Loucy (cell line): ENCODE measurements around the gene ANKRD1.
"Not testable (repeated sequence)": the region's sequence is repeated elsewhere in the genome, so short reads cannot be mapped to it uniquely, and the experiment has no call there.

Experiments used
- H2AFZ ChIP-seq: fragments of 200-600 bp; sonication (generic); 2 replicates; pipeline ENCODE4 v1.6.0; 2016; ENCODE audit warnings: antibody characterized with exemption, mild to moderate bottlenecking, low read length, moderate library complexity
- H3F3A ChIP-seq: fragments of 200-600 bp; 2 replicates; pipeline ENCODE4 v1.6.0; 2016; ENCODE audit warnings: antibody characterized with exemption, low read depth, mild to moderate bottlenecking
- H3K27me3 ChIP-seq: fragments of 200-600 bp; sonication (generic); 2 replicates; pipeline ENCODE4 v1.6.1; 2014; ENCODE audit warnings: low read length, mild to moderate bottlenecking; ENCODE audit not compliant: insufficient read depth, poor library complexity, severe bottlenecking
- H3K36me3 ChIP-seq: fragments of 200-600 bp; sonication (generic); 2 replicates; pipeline ENCODE4 v1.6.1; 2016; ENCODE audit warnings: low read length; ENCODE audit not compliant: insufficient read depth
- H3K4me1 ChIP-seq: fragments of 200-600 bp; sonication (generic); 2 replicates; pipeline ENCODE4 v1.5.1; 2014; ENCODE audit warnings: low read length, mild to moderate bottlenecking; ENCODE audit not compliant: insufficient read depth, poor library complexity, severe bottlenecking
- H3K4me2 ChIP-seq: fragments of 200-600 bp; sonication (generic); 2 replicates; pipeline ENCODE4 v1.6.0; 2014; ENCODE audit warnings: antibody characterized with exemption, low read length, low read depth, mild to moderate bottlenecking; ENCODE audit not compliant: poor library complexity, severe bottlenecking
- H3K4me3 ChIP-seq: fragments of 200-600 bp; sonication (generic); 2 replicates; pipeline ENCODE4 v1.5.1; 2014; ENCODE audit warnings: low read length, mild to moderate bottlenecking, mixed read lengths; ENCODE audit not compliant: poor library complexity, severe bottlenecking
- H3K79me2 ChIP-seq: fragments of 200-600 bp; sonication (generic); 2 replicates; pipeline ENCODE4 v1.6.1; 2014; ENCODE audit warnings: low read length; ENCODE audit not compliant: insufficient read depth
- H3K9ac ChIP-seq: fragments of 200-600 bp; sonication (generic); 2 replicates; pipeline ENCODE4 v1.6.0; 2014; ENCODE audit warnings: mild to moderate bottlenecking, low read depth, low read length, moderate library complexity; ENCODE audit not compliant: poor library complexity, severe bottlenecking
- H3K9me2 ChIP-seq: fragments of 200-600 bp; sonication (generic); replicated peaks from 2 replicates; pipeline ENCODE4 v1.6.1; 2016; ENCODE audit warnings: low read depth, low read length, mixed read lengths
- H3K9me3 ChIP-seq: fragments of 200-600 bp; sonication (generic); 2 replicates; pipeline ENCODE4 v1.6.1; 2014; ENCODE audit warnings: mild to moderate bottlenecking, antibody characterized with exemption, low read length, low read depth; ENCODE audit not compliant: insufficient read depth
- H4K20me1 ChIP-seq: fragments of 200-600 bp; sonication (generic); 2 replicates; pipeline ENCODE4 v1.6.0; 2014; ENCODE audit warnings: antibody characterized with exemption, low read length, mild to moderate bottlenecking; ENCODE audit not compliant: insufficient read depth, poor library complexity, severe bottlenecking
- CTCF ChIP-seq: fragments of 200-600 bp; sonication (generic); conservative IDR thresholded peaks from 2 replicates; pipeline ENCODE4 v1.5.1; 2014; ENCODE audit warnings: mild to moderate bottlenecking, antibody characterized with exemption, low read length
- EZH2phosphoT487 ChIP-seq: fragments of 200-600 bp; IDR thresholded peaks from 2 replicates; pipeline ENCODE4 v1.6.1; 2018; ENCODE audit warnings: antibody characterized with exemption, mild to moderate bottlenecking, moderate library complexity, borderline replicate concordance

The ANKRD1 gene

GRCh38 chr10:90947030-90947960, 26.4 kb upstream of the ANKRD1 start:
- Histone ChIP-seq H3K9me3 (no peaks in the 10 kb centered on the region), H3K79me2 (no peaks in the 10 kb centered on the region), H3K4me1 (peaks cover 42% of the 10 kb centered on the region), H4K20me1 (no peaks in the 10 kb centered on the region), H3K27me3 (no peaks in the 10 kb centered on the region), H3F3A (no peaks in the 10 kb centered on the region), H2AFZ (peak overlapping the region; percentile 37; the same call in 1 of the 2 replicates), H3K9me2 (no peaks in the 10 kb centered on the region), H3K9ac (peak overlapping the region; percentile 66), H3K36me3 (no peaks in the 10 kb centered on the region), H3K4me3 (peak overlapping the region; percentile 57), H3K4me2 (peak overlapping the region; percentile 49)
- TF ChIP-seq CTCF: no peak
- no peak for TF ChIP-seq EZH2phosphoT487

- no peak overlapping the region for H3K4me2 ChIP-seq
- no peak overlapping the region for H3K4me3 ChIP-seq
- H3K27me3 ChIP-seq: no peaks in the 10 kb centered on the region
These were observed 24.7 kb upstream of the ANKRD1 start for GRCh38 chr10:90945491-90946070.

GRCh38 chr10:90944749-90945148, 23.9 kb upstream of the ANKRD1 start:
- Histone ChIP-seq H3K9me3 (no peaks in the 10 kb centered on the region), H3K27me3 (no peaks in the 10 kb centered on the region), H3K9ac (no peak overlapping the region), H2AFZ (no peak overlapping the region), H3K4me1 (peaks cover 42% of the 10 kb centered on the region), H3K79me2 (no peaks in the 10 kb centered on the region), H3K36me3 (no peaks in the 10 kb centered on the region), H3K9me2 (no peaks in the 10 kb centered on the region), H4K20me1 (no peaks in the 10 kb centered on the region), H3K4me3 (no peak overlapping the region), H3K4me2 (no peak overlapping the region), H3F3A (no peaks in the 10 kb centered on the region)
- TF ChIP-seq EZH2phosphoT487 (no peak), CTCF (no peak)

More at GRCh38 chr10:90945491-90946070, 24.7 kb upstream of the ANKRD1 start:
- H3F3A ChIP-seq: no peaks in the 10 kb centered on the region
- H4K20me1 ChIP-seq: no peaks in the 10 kb centered on the region
- TF ChIP-seq CTCF (no peak), EZH2phosphoT487 (no peak)
- peaks cover 42% of the 10 kb centered on the region for H3K4me1 ChIP-seq
- no peaks in the 10 kb centered on the region for H3K9me2 ChIP-seq
- no peaks in the 10 kb centered on the region for H3K79me2 ChIP-seq
- peak overlapping the region; percentile 66 for H3K9ac ChIP-seq
- no peak overlapping the region for H2AFZ ChIP-seq
- no peaks in the 10 kb centered on the region for H3K36me3 ChIP-seq
- no peaks in the 10 kb centered on the region for H3K9me3 ChIP-seq

- not testable (repeated sequence) for H3K9ac ChIP-seq, H3K9me2 ChIP-seq, H4K20me1 ChIP-seq, H3F3A ChIP-seq, H3K9me3 ChIP-seq, H3K27me3 ChIP-seq, H3K4me2 ChIP-seq, H2AFZ ChIP-seq, H3K79me2 ChIP-seq, H3K4me3 ChIP-seq, H3K36me3 ChIP-seq
- peaks cover 42% of the 10 kb centered on the region for H3K4me1 ChIP-seq
These were observed 22.1 kb upstream of the ANKRD1 start for GRCh38 chr10:90942980-90943379.
